Memory B cell (primary cell): ENCODE results near the gene LSM10.

Source experiments
- ATAC-seq: fragments of 150-1000 bp; cut with Tn5 transposase; 2 replicates; pipeline ENCODE4 v1.10.0; 2021; ENCODE audit warnings: low read depth, mild to moderate bottlenecking, moderate library complexity
- DNase-seq, 2 donors: peaks; one replicate each; pipeline ENCODE4 v3.0.0; 2022; ENCODE audit warnings: low spot score in 2 of 2
- H3K27ac Mint-ChIP-seq: one replicate; pipeline ENCODE4 v1.8.0; 2022; ENCODE audit warnings: mild to moderate bottlenecking, moderate library complexity, mixed read lengths
- H3K27me3 Mint-ChIP-seq: one replicate; pipeline ENCODE4 v1.8.0; 2022; ENCODE audit warnings: mixed read lengths
- H3K36me3 Mint-ChIP-seq: one replicate; pipeline ENCODE4 v1.8.0; 2022; ENCODE audit warnings: mild to moderate bottlenecking, mixed read lengths
- H3K4me1 Mint-ChIP-seq: one replicate; pipeline ENCODE4 v1.8.0; 2022; ENCODE audit warnings: mixed read lengths
- H3K4me3 Mint-ChIP-seq: one replicate; pipeline ENCODE4 v1.8.0; 2022; ENCODE audit warnings: mild to moderate bottlenecking, moderate library complexity, mixed read lengths
- H3K9me3 Mint-ChIP-seq: one replicate; pipeline ENCODE4 v1.8.0; 2022; ENCODE audit warnings: mixed read lengths

LSM10 gene

DNA sequence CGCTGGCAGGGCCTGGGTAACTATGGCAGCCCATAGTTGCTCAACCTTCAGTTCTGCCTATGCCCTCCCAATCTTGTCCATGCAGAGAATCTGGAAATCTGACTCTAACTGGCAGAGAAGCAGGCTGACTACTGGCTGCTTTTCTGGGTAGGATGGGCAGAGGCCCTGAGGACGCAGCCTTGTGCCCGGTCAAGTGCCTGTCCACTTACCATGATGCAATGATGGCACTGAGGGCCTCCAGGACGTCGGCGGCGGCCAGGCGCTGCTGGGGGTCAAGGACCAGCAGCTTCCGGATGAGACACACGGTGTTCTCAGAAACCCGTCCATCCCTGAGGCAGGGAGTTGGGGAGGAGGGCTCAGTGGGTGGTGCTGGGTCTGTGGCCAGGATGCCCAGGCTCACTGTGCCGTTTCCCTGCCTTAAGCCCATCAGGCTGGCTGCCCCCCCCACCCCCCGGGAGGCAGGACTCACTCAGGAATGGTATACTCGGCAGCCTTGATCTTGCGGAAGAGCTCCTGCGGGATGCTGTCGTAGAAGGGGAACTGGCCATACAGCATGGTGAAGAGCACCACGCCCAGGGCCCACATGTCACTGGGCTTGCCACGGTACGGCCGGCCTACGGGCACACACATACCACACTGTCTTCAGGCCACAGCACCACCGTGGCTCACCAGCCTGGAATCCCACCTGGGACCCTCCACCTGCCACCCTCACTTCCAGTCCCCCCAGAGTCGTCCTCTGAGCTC is 53.9 kb downstream of the LSM10 start:
- H3K27ac Mint-ChIP-seq, result no peak overlapping the region

More for the DNA sequence above, 53.9 kb downstream of the LSM10 start:
- DNase-seq (no peak), ATAC-seq (no peak)
- Mint-ChIP-seq H3K4me3 (no peak overlapping the region), H3K9me3 (no peaks in the 10 kb centered on the region), H3K27me3 (no peaks in the 10 kb centered on the region), H3K4me1 (peaks cover 3% of the 10 kb centered on the region), H3K36me3 (peaks cover 31% of the 10 kb centered on the region)
